Measurements from ENCODE around the gene HIVEP3.

- TF ChIP-seq CTCF (IDR thresholded peaks at IDR 0.05) (no peak), POLR2A (IDR thresholded peaks at IDR 0.05) (no peak)
These were observed 135.5 kb downstream of the HIVEP3 start for GRCh38 chr1:41783189-41783639.

All from body of pancreas (tissue), 4 donors.